IPS-NIHi7 (cell line): ENCODE measurements around the gene WARS2.
A peak's percentile ranks its signal among the peaks of the same experiment; 100 is the strongest.

ENCODE experiments used
- DNase-seq: peaks from one replicate; pipeline ENCODE4 v3.0.0; 2012; ENCODE audit warnings: mixed read lengths; ENCODE audit errors: extremely low spot score

The WARS2 gene

GRCh38 chr1:118984086-118984721, 156.2 kb downstream of the WARS2 start:
- DNase-seq: peak; percentile 78

DNA sequence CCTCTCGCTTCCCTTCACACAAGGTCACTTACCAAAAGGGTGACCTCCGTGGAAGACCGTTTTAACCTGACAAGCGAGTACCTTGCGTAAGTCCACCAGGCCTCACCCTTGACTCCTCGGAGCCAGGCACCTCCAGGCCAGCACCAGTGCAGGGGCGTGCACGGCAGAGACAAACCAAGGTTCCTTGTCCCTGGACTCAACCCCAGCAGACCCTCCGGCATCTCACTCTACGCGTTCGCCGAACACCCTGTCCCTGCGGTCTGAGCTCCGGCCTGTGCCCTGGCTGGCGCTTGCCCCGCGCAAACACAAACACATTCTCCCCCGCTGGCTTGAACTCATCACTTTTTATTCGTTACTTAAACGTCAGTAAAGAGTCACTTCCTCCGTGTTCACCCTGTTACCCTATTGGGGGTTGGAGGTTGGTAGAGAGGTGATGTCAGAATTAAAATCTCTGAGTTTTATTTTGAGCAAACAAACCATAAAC, 156.9 kb downstream of the WARS2 start:
- DNase-seq: no peak

DNA sequence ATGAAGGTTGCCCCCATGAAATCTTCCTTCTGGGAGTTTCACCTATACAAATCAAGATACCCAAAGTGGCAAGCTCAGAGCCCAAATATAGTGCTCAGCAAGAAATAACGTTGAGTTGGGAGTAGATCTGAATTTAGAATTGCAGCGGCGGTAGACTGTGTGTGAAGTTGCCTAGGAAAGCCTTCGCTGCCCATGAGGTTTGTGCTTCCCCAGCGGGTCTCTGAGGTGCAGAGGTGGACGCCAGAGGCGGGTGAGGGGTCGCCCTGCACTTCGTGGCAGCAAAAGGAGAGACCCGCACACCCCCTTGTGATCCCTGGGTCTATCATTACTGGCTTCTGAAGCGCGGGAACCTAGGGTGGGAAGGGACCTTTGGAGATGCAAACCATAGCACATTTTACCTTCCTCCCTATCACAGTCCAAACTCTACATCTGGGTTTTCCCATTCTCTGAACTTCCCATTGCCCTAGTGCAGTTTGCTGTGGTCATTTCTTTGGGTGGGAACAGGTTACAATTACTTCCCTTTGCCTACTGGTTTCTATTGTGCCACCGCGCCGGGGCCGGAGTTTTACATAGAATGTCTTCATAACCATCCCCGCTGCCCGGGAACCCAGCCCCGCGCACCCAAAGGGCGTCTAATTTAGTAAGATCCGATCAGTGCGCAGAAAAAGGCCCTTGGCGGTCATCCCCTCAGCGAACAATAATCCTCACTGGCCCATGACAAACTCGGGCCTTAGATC, 157.5 kb downstream of the WARS2 start:
- no peak for DNase-seq

- no peak for DNase-seq
Measured at GRCh38 chr1:118982266-118982665, 158.2 kb downstream of the WARS2 start.

DNA sequence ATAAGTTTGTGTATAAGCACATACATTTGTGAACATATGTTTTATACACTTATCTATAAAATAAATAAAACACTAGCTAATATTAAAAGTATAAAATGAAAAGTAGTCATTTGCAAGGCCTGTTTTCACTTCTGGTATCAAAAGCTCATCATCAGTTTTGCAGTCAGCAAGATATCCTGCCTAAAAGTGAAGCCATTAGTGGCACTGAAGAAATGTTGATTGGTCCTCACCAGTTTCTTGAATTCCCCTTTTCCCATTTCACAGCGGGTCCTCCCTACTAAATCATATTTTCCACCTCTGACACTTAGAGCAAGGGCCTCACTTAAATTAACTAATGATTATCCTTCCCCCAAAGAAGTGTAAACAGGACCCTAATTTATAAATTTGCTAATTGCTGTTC, 159.0 kb downstream of the WARS2 start:
- DNase-seq: no peak
